ENCODE data around the gene MICOS13.

The MICOS13 gene

DNA sequence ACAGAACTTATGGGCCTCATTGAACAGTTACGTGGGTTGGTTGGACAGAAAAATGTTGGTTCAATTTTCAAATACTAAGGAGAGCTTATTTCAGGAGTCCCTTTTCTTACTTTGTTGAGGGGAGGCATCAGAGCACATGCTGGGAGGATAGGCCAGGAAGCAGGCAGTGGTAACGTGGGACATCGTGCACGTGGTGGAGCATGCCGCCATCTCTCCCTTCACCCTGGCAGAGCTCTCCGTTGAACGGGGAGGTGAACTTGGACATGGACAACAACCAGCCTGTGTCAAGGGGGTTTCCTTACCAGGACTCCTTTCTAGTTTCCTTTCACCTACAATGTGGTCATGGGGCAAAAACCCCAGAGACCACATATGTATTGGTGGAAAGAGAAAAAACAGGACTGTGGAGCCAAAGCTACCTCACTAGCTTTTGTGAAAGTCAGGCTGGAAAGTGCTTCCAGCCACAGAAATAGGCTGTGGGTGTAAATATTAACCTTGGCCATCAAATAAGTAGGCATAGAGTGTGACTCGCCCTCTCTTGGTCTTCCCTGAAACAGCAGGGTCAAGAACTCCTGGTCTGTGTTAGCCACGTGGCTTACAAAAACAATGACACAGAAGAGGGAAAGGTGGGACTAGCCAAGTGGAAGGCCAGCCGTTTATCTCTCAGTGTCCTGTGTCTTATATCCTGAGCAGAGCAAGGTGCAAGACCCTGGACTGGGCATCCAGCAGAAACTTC lies 14.4 kb downstream of the MICOS13 start:
- no peaks in the 10 kb centered on the region for H3K36me3 ChIP-seq (ENCODE audit: insufficient read depth)

GRCh38 chr19:5664515-5664914 lies 15.8 kb downstream of the MICOS13 start:
- no peak overlapping the region for H3K9ac ChIP-seq
- no peaks in the 10 kb centered on the region for H3K79me2 ChIP-seq (ENCODE audit: insufficient read depth, low read depth)
- no peak overlapping the region for H3K4me3 ChIP-seq (IDR thresholded peaks at IDR 0.05; ENCODE audit: insufficient read depth, low read depth, low read length)
- H4K20me1 ChIP-seq (ENCODE audit: insufficient read depth), result no peaks in the 10 kb centered on the region
- no peak overlapping the region for H3K4me2 ChIP-seq
- TF ChIP-seq CTCF (conservative IDR thresholded peaks at IDR 0.05; ENCODE audit: low read depth, low read length), result no peak
- H3K36me3 ChIP-seq (ENCODE audit: insufficient read depth), result no peaks in the 10 kb centered on the region
- H3K4me1 ChIP-seq (ENCODE audit: low read depth, poor library complexity, severe bottlenecking), result peaks cover 8% of the 10 kb centered on the region
- no peaks in the 10 kb centered on the region for H3K27me3 ChIP-seq (ENCODE audit: insufficient read depth, low read depth)
- H3K27ac ChIP-seq, result no peak overlapping the region
- H2AFZ ChIP-seq (ENCODE audit: low read depth), result no peak overlapping the region

More for the DNA sequence above, 14.4 kb downstream of the MICOS13 start:
- Histone ChIP-seq H4K20me1 (ENCODE audit: insufficient read depth) (no peaks in the 10 kb centered on the region), H2AFZ (ENCODE audit: low read depth) (no peak overlapping the region), H3K27me3 (ENCODE audit: insufficient read depth, low read depth) (no peaks in the 10 kb centered on the region), H3K4me3 (IDR thresholded peaks at IDR 0.05; ENCODE audit: insufficient read depth, low read depth, low read length) (no peak overlapping the region), H3K9ac (no peak overlapping the region), H3K4me1 (ENCODE audit: low read depth, poor library complexity, severe bottlenecking) (peaks cover 8% of the 10 kb centered on the region), H3K27ac (no peak overlapping the region; the same call in 1 of the 2 replicates), H3K79me2 (ENCODE audit: insufficient read depth, low read depth) (no peaks in the 10 kb centered on the region), H3K4me2 (no peak overlapping the region)
- no peak for TF ChIP-seq CTCF (conservative IDR thresholded peaks at IDR 0.05; ENCODE audit: low read depth, low read length)

- no peak overlapping the region for H3K4me2 ChIP-seq
- no peaks in the 10 kb centered on the region for H3K27me3 ChIP-seq (ENCODE audit: insufficient read depth, low read depth)
- H3K36me3 ChIP-seq (ENCODE audit: insufficient read depth), result no peaks in the 10 kb centered on the region
- no peak overlapping the region for H3K4me3 ChIP-seq (IDR thresholded peaks at IDR 0.05; ENCODE audit: insufficient read depth, low read depth, low read length)
- H3K4me1 ChIP-seq (ENCODE audit: low read depth, poor library complexity, severe bottlenecking), result peaks cover 8% of the 10 kb centered on the region
- no peak for TF ChIP-seq CTCF (conservative IDR thresholded peaks at IDR 0.05; ENCODE audit: low read depth, low read length)
- no peak overlapping the region for H3K9ac ChIP-seq
- H3K79me2 ChIP-seq (ENCODE audit: insufficient read depth, low read depth), result no peaks in the 10 kb centered on the region
- H3K27ac ChIP-seq, result no peak overlapping the region
- no peaks in the 10 kb centered on the region for H4K20me1 ChIP-seq (ENCODE audit: insufficient read depth)
- H2AFZ ChIP-seq (ENCODE audit: low read depth), result no peak overlapping the region
Measured at GRCh38 chr19:5663904-5664303, 16.4 kb downstream of the MICOS13 start.

DNA sequence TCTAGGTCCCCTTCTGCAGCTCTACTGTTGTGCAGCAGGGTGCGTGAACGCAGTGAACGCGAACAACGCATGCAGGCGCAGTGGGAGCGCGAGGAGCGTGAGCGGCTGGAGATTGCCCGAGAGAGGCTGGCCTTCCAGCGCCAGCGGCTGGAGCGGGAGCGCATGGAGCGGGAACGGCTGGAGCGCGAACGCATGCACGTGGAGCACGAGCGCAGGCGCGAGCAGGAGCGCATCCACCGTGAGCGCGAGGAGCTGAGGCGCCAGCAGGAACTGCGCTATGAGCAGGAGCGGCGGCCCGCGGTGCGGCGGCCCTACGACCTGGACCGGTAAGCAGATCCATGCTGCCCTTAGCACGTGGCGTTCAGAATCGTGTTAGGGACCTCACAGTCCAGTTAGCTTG lies 18.8 kb downstream of the MICOS13 start:
- TF ChIP-seq CTCF (conservative IDR thresholded peaks at IDR 0.05; ENCODE audit: low read depth, low read length), result no peak
- H3K36me3 ChIP-seq (ENCODE audit: insufficient read depth), result no peaks in the 10 kb centered on the region
- H3K4me3 ChIP-seq (IDR thresholded peaks at IDR 0.05; ENCODE audit: insufficient read depth, low read depth, low read length), result no peak overlapping the region
- no peak overlapping the region for H2AFZ ChIP-seq (ENCODE audit: low read depth)
- H3K9ac ChIP-seq, result no peak overlapping the region
- peaks cover 8% of the 10 kb centered on the region for H3K4me1 ChIP-seq (ENCODE audit: low read depth, poor library complexity, severe bottlenecking)
- no peaks in the 10 kb centered on the region for H3K79me2 ChIP-seq (ENCODE audit: insufficient read depth, low read depth)
- no peaks in the 10 kb centered on the region for H4K20me1 ChIP-seq (ENCODE audit: insufficient read depth)
- no peak overlapping the region for H3K27ac ChIP-seq
- H3K27me3 ChIP-seq (ENCODE audit: insufficient read depth, low read depth), result no peaks in the 10 kb centered on the region
- H3K4me2 ChIP-seq, result no peak overlapping the region

All from KMS-11 (cell line).